H9 (cell line): ENCODE results near the gene AACS. TPM values are rescaled to one million over a fixed set of nuclear protein-coding genes. Genes with fewer than 3 reads are reported as not detected.

ENCODE experiments used
- DNase-seq: peaks from one replicate; pipeline ENCODE4 v3.0.0-alpha.2; 2017
- H2AFZ ChIP-seq: one replicate; pipeline ENCODE4 v1.6.1; 2013; ENCODE audit warnings: mild to moderate bottlenecking, low read length, control low read depth, moderate library complexity
- H2AK5ac ChIP-seq: 2 replicates; pipeline ENCODE4 v1.6.1; 2013; ENCODE audit warnings: low read length, control low read depth, mixed read lengths; ENCODE audit not compliant: insufficient read length
- H2BK120ac ChIP-seq: one replicate; pipeline ENCODE4 v1.6.1; 2013; ENCODE audit warnings: low read depth, mild to moderate bottlenecking, low read length, control low read depth, inconsistent platforms; ENCODE audit not compliant: poor library complexity, severe bottlenecking
- H2BK12ac ChIP-seq: 2 replicates; pipeline ENCODE4 v1.6.1; 2013; ENCODE audit warnings: low read length, control low read depth, mixed read lengths, low read depth; ENCODE audit not compliant: insufficient read length
- H2BK15ac ChIP-seq: 2 replicates; pipeline ENCODE4 v1.6.1; 2013; ENCODE audit warnings: low read depth, low read length, control low read depth
- H2BK20ac ChIP-seq: one replicate; pipeline ENCODE4 v1.6.1; 2013; ENCODE audit warnings: low read depth, mild to moderate bottlenecking, low read length, control low read depth, inconsistent platforms; ENCODE audit not compliant: poor library complexity, severe bottlenecking
- H2BK5ac ChIP-seq: 2 replicates; pipeline ENCODE4 v1.6.1; 2013; ENCODE audit warnings: low read length, control low read depth, mixed read lengths; ENCODE audit not compliant: insufficient read length
- H3K14ac ChIP-seq: 2 replicates; pipeline ENCODE4 v1.6.1; 2013; ENCODE audit warnings: low read length, control low read depth; ENCODE audit not compliant: insufficient read depth
- H3K18ac ChIP-seq: 2 replicates; pipeline ENCODE4 v1.6.1; 2013; ENCODE audit warnings: low read depth, mild to moderate bottlenecking, mixed read lengths, low read length, control low read depth; ENCODE audit not compliant: insufficient read length
- H3K23ac ChIP-seq: 2 replicates; pipeline ENCODE4 v1.6.1; 2013; ENCODE audit warnings: low read length, control low read depth, mixed read lengths, low read depth; ENCODE audit not compliant: insufficient read length
- H3K23me2 ChIP-seq: 2 replicates; pipeline ENCODE4 v1.6.1; 2013; ENCODE audit warnings: low read depth, mild to moderate bottlenecking, mixed read lengths, low read length, control low read depth; ENCODE audit not compliant: insufficient read length, poor library complexity, severe bottlenecking
- H3K27ac ChIP-seq: 2 replicates; pipeline ENCODE4 v1.5.1; 2013; ENCODE audit warnings: low read length, control low read depth, mixed read lengths, low read depth; ENCODE audit not compliant: insufficient read length
- H3K27me3 ChIP-seq: 2 replicates; pipeline ENCODE4 v1.6.1; 2013; ENCODE audit warnings: low read length, control low read depth, inconsistent platforms; ENCODE audit not compliant: insufficient read depth
- H3K4ac ChIP-seq: 2 replicates; pipeline ENCODE4 v1.6.1; 2013; ENCODE audit warnings: low read depth, mild to moderate bottlenecking, control low read depth, inconsistent platforms, low read length, moderate library complexity
- H3K4me1 ChIP-seq: 2 replicates; pipeline ENCODE4 v1.6.1; 2013; ENCODE audit warnings: low read length, control low read depth, inconsistent platforms; ENCODE audit not compliant: insufficient read depth
- H3K4me2 ChIP-seq: 2 replicates; pipeline ENCODE4 v1.6.1; 2013; ENCODE audit warnings: low read length, control low read depth, mixed read lengths; ENCODE audit not compliant: insufficient read length, insufficient read depth
- H3K56ac ChIP-seq: 2 replicates; pipeline ENCODE4 v1.6.1; 2013; ENCODE audit warnings: low read depth, mild to moderate bottlenecking, mixed read lengths, low read length, control low read depth; ENCODE audit not compliant: insufficient read length
- H3K79me1 ChIP-seq: 2 replicates; pipeline ENCODE4 v1.6.1; 2013; ENCODE audit warnings: low read depth, mild to moderate bottlenecking, moderate library complexity, low read length, control low read depth, inconsistent platforms; ENCODE audit not compliant: insufficient read depth, poor library complexity, severe bottlenecking
- H3K79me2 ChIP-seq: 2 replicates; pipeline ENCODE4 v1.6.1; 2013; ENCODE audit warnings: low read length, control low read depth, inconsistent platforms; ENCODE audit not compliant: insufficient read depth
- H3K9ac ChIP-seq: 2 replicates; pipeline ENCODE4 v1.6.1; 2013; ENCODE audit warnings: low read length, control low read depth, mixed read lengths; ENCODE audit not compliant: insufficient read length; ENCODE audit errors: extremely low read depth
- H3K9me3 ChIP-seq: one replicate; pipeline ENCODE4 v1.6.1; 2013; ENCODE audit warnings: low read depth, low read length, inconsistent platforms; ENCODE audit not compliant: control insufficient read depth
- H3T11ph ChIP-seq: one replicate; pipeline ENCODE4 v1.6.1; 2013; ENCODE audit warnings: mild to moderate bottlenecking, low read length, control low read depth, inconsistent platforms
- H4K20me1 ChIP-seq: one replicate; pipeline ENCODE4 v1.6.1; 2013; ENCODE audit not compliant: control insufficient read depth, insufficient read length, insufficient read depth
- H4K5ac ChIP-seq: 2 replicates; pipeline ENCODE4 v1.6.1; 2013; ENCODE audit warnings: low read depth, mild to moderate bottlenecking, mixed read lengths, low read length, control low read depth; ENCODE audit not compliant: insufficient read length
- H4K8ac ChIP-seq: replicated peaks from 2 replicates; pipeline ENCODE4 v1.6.1; 2013; ENCODE audit warnings: low read length, control low read depth, mixed read lengths, low read depth; ENCODE audit not compliant: insufficient read length
- H4K91ac ChIP-seq: 2 replicates; pipeline ENCODE4 v1.6.1; 2013; ENCODE audit warnings: low read depth, mild to moderate bottlenecking, moderate library complexity, mixed read lengths, low read length, control low read depth; ENCODE audit not compliant: insufficient read length
- H3K27ac Mint-ChIP-seq, 3 experiments: 2 replicates in 2 of 3; 3 replicates in 1 of 3; pipeline ENCODE4 v1.8.0; 2020 to 2021; ENCODE audit warnings: mixed read lengths in 3 of 3, mild to moderate bottlenecking in 1 of 3, moderate library complexity in 1 of 3
- H3K27me3 Mint-ChIP-seq: 2 replicates; pipeline ENCODE4 v1.8.0; 2021; ENCODE audit warnings: low read depth, mild to moderate bottlenecking, moderate library complexity, mixed read lengths
- H3K36me3 Mint-ChIP-seq, 3 experiments: 2 replicates in 2 of 3; 3 replicates in 1 of 3; pipeline ENCODE4 v1.8.0; 2020 to 2021; ENCODE audit warnings: low read depth in 3 of 3, mixed read lengths in 3 of 3; ENCODE audit not compliant: insufficient read depth in 1 of 3
- H3K4me1 Mint-ChIP-seq, 2 experiments: 2 replicates each; pipeline ENCODE4 v1.8.0; 2020; ENCODE audit warnings: mixed read lengths in 2 of 2
- H3K4me3 Mint-ChIP-seq, 2 experiments: 2 replicates in 1 of 2; 3 replicates in 1 of 2; pipeline ENCODE4 v1.8.0; 2020 to 2021; ENCODE audit warnings: mild to moderate bottlenecking in 2 of 2, mixed read lengths in 2 of 2, moderate library complexity in 1 of 2
- H3K9me3 Mint-ChIP-seq, 2 experiments: 2 replicates in 1 of 2; 3 replicates in 1 of 2; pipeline ENCODE4 v1.8.0; 2020; ENCODE audit warnings: mild to moderate bottlenecking in 2 of 2, mixed read lengths in 2 of 2, moderate library complexity in 1 of 2
- CTCF ChIP-seq: fragments of 200-600 bp; sonication (generic); conservative IDR thresholded peaks from 3 replicates; pipeline ENCODE4 v1.8.0; 2021; ENCODE audit warnings: antibody characterized with exemption, mild to moderate bottlenecking
- WGBS: extraction: QIAGEN DNeasy Blood & Tissue Kit; methylation state at CpG from one replicate; pipeline ENCODE4 v1.1.7; 2013; ENCODE audit warnings: missing lambda C conversion rate, low lambda C conversion rate, mixed read lengths; ENCODE audit not compliant: insufficient read length; ENCODE audit errors: extremely low coverage; 5-methylcytosine and 5-hydroxymethylcytosine counted together
- total RNA-seq: library from RNA; stranded (reverse); gene quantifications from 2 replicates; pipeline ENCODE4 v1.2.1, GENCODE V29; 2021

Gene AACS
- total RNA-seq, 1 experiment from 2014 or later = 35.0 TPM

GRCh38 chr12:125169451-125169850, 104.2 kb downstream of the AACS start:
- peaks cover 9% of the 10 kb centered on the region for H3K27me3 Mint-ChIP-seq
- no peak overlapping the region for H3K14ac ChIP-seq
- H3K27ac ChIP-seq = no peak overlapping the region
- no peaks in the 10 kb centered on the region for H4K20me1 ChIP-seq
- H3K27me3 ChIP-seq = no peaks in the 10 kb centered on the region; the same call in 1 of the 2 replicates
- no peaks in the 10 kb centered on the region for H3K79me2 ChIP-seq
- no peak for TF ChIP-seq CTCF
- no peak overlapping the region for H3K27ac Mint-ChIP-seq
- H4K5ac ChIP-seq = no peak overlapping the region
- H3K36me3 Mint-ChIP-seq = 0 out of 7 replicates have a peak, but pooled peaks cover 0 to 1% (median 0%) of the 10 kb centered on the region in 3 experiments
- H3K4me1 Mint-ChIP-seq = no peaks in the 10 kb centered on the region
- H3K4ac ChIP-seq = no peak overlapping the region
- no peak overlapping the region for H3K4me2 ChIP-seq
- H4K91ac ChIP-seq = no peak overlapping the region
- H4K8ac ChIP-seq = no peak overlapping the region
- H3K79me1 ChIP-seq = no peaks in the 10 kb centered on the region
- no peak overlapping the region for H3K9ac ChIP-seq
- H3K23me2 ChIP-seq = no peaks in the 10 kb centered on the region
- H3K9me3 ChIP-seq = no peaks in the 10 kb centered on the region
- no peak overlapping the region for H2AFZ ChIP-seq
- no peak overlapping the region for H2BK20ac ChIP-seq
- peaks cover 7 to 10% of the 10 kb centered on the region in 2 experiments for H3K9me3 Mint-ChIP-seq
- no peak for DNase-seq
- no peak overlapping the region for H2BK120ac ChIP-seq
- H3K4me1 ChIP-seq = no peaks in the 10 kb centered on the region
- no peak overlapping the region for H3K56ac ChIP-seq
- no peak overlapping the region for H3T11ph ChIP-seq
- H3K23ac ChIP-seq = no peak overlapping the region
- no peak overlapping the region for H2BK5ac ChIP-seq
- H2AK5ac ChIP-seq = no peak overlapping the region
- no peak overlapping the region for H2BK15ac ChIP-seq
- no CpG with 5 or more reads among the region's 2 CpGs for WGBS
- H2BK12ac ChIP-seq = no peak overlapping the region
- no peak overlapping the region for H3K18ac ChIP-seq
- no peak overlapping the region for H3K4me3 Mint-ChIP-seq
